ENCODE data around the gene GPI.
"Not testable (repeated sequence)": the region's sequence is repeated elsewhere in the genome, so short reads cannot be mapped to it uniquely, and the experiment has no call there.

GPI gene

DNA sequence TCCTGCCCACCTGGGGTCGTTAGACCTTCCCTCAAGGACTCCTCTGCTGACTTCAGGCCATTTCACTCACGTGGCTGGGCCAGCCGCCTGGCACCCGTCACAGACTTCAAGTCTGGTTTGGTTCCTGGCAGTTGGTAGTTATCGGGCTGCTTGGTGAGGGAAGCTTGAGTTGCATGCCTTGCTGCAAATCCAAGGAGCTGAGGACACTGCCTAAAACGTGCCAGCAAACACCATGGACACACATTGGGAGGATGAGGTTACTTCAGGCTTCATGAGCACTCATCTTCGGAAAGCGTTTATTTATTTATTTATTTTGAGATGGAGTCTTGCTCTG, 2.6 kb downstream of the GPI start:
- DNase-seq (ENCODE audit: low spot score) = no peak

DNA sequence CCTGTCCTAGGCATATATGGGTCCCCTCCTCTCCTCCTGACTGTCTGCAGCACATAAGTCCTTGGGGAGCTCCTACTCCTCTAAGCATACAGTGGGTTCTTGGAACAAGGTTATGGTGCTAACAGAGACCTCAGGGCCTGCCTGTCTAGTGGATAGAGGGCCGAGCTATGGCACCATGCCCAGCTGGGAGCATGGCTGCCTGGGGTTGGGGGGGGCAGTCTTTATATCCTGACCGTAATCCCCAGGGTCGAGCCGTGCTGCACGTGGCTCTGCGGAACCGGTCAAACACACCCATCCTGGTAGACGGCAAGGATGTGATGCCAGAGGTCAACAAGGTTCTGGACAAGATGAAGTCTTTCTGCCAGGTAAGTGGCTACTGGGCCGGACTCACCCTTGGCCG, 3.3 kb downstream of the GPI start:
- no peak for DNase-seq (ENCODE audit: low spot score)

- not testable (repeated sequence) for DNase-seq (ENCODE audit: low spot score)
Observed at GRCh38 chr19:34369166-34369565, 4.2 kb downstream of the GPI start.

DNA sequence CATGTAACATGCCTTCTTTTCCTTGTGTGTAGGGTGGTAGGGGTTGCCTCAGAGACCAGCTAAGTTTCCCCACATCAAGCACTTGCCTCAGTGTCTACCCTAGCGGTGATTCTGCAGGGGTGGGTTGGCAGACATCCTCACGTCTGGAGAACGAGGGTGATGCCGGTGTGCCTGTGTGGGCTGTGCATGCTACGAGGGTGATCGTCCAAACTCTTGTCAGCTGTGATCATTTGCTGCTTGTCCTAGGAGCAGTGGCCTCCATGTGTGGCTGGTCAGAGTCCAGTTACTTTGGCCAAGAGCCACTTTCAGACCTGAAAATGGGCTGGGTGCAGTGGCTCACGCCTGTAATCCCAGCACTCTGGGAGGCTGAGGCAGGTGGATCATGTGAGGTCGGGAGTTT, 5.1 kb downstream of the GPI start:
- DNase-seq (ENCODE audit: low spot score) = no peak

DNA sequence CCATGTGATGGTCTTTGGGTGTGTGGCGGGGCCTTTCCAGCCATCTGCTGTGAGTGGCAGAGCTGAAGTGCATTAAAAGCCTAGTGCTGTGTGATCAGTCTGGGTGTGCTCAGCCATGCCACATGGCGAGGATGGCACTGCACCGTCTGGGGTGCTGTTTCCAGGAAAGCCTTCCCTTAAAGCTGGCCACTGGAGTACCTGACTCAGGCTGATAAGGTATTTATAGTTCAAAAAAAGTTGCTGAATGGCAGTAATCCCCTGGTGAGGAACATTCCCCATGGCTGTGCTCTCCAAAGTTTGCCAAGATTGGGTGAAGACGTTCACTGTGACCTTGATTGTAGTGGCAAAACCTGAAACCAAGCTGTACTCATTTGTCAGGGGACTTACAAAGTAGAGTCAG, 6.0 kb downstream of the GPI start:
- DNase-seq (ENCODE audit: low spot score) = no peak

DNA sequence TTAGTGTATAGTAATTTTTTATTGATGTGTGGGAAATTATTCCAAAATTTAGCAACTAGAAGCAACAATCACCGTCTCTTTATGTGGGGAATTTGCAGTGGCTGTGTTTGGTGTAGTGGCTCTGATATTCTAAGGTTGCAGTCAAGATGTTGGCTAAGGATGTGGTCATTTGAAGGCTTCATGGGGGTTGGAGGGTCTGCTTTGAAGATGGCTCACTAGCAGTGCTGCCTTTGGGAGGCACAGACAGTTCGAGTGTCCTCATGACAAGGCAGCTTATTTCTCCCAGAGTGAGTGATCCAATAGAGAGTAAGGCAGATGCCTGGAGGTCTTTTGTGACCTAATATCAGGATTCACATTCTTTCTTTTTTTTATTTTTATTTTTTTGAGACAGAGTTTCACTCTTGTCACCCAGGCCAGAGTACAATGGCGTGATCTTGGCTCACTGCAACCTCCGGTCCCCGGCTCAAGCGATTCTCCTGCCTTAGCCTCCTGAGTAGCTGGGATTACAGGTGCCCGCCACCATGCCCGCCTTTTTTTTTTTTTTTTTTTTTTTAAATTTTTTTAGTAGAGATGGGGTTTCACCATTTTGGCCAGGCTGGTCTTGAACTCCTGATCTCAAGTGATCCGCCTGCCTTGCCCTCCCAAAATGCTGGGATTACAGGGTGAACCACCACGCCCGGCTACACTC, 8.7 kb downstream of the GPI start:
- no peak for DNase-seq (ENCODE audit: low spot score)

DNA sequence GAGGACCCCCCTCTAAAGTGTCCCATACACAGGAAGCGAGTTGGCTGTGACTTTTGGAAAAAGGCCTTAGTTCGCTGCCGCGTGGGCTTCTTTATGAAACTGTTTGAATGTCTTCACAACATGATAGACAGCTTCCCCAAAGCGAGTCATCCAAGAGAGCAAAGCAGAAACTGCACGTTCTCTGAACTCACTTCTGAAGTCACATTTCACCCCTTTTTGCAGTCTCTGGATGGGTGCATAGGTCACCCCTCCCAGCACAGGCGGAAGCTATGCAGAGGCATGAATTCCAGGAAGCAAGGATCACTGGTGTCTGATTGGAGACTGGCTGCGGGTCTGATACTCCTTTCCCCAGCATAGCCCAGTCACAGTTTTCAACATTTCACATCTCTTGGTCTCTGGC, 10.6 kb downstream of the GPI start:
- DNase-seq (ENCODE audit: low spot score) = no peak

DNA sequence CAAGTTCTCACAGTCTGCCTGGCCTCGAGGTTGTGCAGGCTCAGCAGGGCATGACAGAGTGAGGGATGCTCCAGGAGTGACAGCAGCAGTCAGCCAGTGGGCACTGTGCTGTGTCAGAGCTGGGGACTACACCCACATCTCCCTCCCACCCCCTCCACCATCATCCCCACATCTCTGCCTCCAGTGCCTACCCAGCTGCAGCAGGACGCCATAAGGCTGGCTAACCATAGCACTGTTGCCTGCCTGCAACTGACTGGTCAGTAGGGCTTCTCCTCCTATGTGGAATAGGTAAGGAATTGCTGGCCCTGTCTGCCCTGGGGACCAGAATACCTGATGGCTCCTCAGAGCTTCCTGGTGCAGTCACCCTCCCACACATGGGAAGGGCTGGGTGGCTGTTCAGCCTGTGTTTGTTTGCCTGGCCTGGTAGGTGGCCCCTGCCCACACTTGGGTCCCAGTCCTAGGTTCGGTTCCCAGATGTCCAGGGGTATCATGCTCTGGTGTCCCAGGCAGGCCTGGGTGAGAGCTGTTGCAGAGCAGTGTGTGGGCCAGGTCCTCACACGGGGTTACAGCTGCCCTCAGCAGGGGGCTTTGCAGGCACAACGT, 15.7 kb downstream of the GPI start:
- DNase-seq (ENCODE audit: low spot score) = no peak

- DNase-seq (ENCODE audit: low spot score) = no peak
Observed at GRCh38 chr19:34381399-34382251, 16.6 kb downstream of the GPI start.

DNA sequence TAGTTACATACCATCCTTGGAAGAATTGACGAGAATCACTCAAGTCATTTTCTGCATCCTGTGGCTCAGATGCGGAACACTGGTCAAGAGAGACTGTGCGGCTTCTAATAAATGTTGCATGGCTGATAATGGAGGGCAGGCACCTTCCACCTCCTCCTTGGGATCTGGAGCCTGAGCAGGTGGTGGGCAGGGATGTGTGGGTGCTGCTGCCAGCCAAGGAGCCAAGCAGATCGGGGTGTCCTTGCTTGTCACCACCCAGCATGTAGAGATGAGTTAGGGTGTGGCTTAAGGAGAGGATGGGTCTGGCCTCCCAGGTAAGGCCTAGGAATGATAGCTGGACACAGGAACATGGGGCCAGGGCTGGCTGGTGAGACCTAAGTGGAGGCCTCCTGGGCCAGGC, 17.5 kb downstream of the GPI start:
- DNase-seq (ENCODE audit: low spot score) = no peak

DNA sequence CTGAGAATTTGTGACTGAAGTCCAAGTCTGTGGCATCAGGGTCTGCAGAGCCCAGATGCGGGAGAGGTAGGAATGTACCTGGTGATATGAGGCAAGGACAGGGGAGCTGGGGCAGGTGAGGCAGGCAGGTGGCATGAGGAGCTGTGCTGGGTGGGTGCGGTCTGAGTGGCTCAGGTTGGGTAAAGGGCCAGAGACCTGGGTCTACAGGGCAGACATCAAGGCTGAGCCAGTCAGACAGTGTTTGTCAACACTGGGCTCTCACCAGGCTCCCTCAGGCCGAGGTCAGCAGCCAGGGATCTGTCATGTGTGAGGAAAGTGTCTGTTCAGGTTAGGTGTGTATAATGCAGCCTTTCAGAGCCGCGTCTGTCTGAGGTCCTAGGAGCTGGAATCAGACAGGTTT, 18.6 kb downstream of the GPI start:
- DNase-seq (ENCODE audit: low spot score) = no peak

GRCh38 chr19:34386645-34387445, 21.8 kb downstream of the GPI start:
- DNase-seq (ENCODE audit: low spot score) = no peak

- DNase-seq (ENCODE audit: low spot score) = no peak
Observed at GRCh38 chr19:34387446-34387810, 22.4 kb downstream of the GPI start.

- not testable (repeated sequence) for DNase-seq (ENCODE audit: low spot score)
Observed at GRCh38 chr19:34388745-34389144, 23.7 kb downstream of the GPI start.

DNA sequence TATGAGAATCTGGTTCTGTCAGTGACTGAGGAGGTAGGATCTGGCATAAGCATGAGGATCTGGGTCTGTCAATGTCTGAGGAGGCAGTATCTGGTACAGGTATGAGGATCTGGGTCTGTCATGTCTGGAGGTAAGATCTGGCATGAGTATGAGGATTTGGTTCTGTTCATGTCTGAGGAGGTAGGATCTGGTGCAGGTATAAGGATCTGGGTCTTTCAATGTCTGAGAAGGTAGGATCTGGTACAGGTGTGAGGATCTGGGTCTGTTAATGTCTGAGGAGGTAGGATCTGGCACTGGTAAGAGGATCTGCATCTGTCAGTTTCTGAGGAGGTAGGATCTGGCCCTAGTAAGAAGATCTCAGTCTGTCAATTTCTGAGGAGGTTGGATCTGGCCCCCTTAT, 26.8 kb downstream of the GPI start:
- peak; percentile 45 for DNase-seq (ENCODE audit: low spot score)

DNA sequence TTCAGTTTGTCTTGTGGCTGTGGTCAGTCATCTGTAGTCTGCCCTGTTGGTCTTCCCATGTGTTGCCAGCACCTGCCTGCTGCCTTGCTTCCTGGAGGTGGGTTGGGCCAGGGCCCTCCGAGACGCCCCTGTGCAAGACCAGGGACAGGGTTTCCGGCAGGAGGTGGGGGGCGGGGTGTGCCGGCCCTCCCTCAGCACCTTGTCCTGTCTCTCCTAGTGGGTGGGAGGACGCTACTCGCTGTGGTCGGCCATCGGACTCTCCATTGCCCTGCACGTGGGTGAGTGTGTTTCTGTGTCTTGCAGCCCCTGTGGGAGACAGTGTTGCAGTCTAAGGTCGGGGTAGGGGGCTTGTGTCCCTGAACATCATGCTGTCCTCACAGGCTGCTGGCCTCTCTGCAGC, 28.0 kb downstream of the GPI start:
- no peak for DNase-seq (ENCODE audit: low spot score)

- peak; percentile 5 for DNase-seq (ENCODE audit: low spot score)
Observed at GRCh38 chr19:34393629-34394028, 28.6 kb downstream of the GPI start.

DNA sequence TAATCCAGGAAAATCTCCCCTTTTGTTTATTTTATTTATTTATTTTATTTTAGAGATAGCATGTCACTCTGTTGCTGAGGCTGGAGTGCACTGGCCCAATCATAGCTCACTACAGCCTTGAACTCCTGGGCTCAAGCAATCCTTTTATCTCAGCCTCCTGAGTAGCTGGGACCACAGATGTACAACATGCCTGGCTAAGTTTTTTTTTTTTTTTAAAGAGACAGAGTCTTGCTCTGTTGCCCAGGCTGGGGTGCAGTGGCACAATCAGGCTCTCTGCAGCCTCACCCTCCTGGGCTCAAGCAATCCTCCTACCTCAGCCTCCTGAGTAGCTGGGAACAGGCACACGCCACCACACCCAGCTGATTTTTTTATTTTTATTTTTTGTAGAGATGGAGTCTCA, 32.9 kb downstream of the GPI start:
- no peak for DNase-seq (ENCODE audit: low spot score)

GRCh38 chr19:34399886-34400285, 34.9 kb downstream of the GPI start:
- no peak for DNase-seq (ENCODE audit: low spot score)

DNA sequence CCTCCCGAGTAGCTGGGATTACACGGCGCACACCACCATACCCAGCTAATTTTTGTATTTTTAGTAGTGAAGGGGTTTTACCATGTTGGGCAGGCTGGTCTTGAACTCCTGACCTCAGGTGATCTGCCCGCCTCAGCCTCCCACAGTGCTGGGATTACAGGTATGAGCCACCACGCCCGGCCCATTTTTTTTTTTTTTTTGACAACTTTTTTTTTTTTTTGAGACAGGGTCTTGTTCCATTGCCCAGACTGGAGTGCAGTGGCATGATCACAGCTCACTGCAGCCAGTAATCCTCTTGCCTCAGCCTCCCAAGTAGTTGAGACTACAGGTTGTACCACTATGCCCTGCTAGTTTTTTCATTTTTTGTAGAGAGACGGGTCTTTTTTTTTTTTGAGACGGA, 35.8 kb downstream of the GPI start:
- DNase-seq (ENCODE audit: low spot score) = not testable (repeated sequence)

GRCh38 chr19:34402074-34402600, 37.1 kb downstream of the GPI start:
- DNase-seq (ENCODE audit: low spot score) = no peak

- no peak for DNase-seq (ENCODE audit: low spot score)
Observed at GRCh38 chr19:34403784-34404108, 38.8 kb downstream of the GPI start.
